ENCODE results near the gene WTIP.

The WTIP gene

DNA sequence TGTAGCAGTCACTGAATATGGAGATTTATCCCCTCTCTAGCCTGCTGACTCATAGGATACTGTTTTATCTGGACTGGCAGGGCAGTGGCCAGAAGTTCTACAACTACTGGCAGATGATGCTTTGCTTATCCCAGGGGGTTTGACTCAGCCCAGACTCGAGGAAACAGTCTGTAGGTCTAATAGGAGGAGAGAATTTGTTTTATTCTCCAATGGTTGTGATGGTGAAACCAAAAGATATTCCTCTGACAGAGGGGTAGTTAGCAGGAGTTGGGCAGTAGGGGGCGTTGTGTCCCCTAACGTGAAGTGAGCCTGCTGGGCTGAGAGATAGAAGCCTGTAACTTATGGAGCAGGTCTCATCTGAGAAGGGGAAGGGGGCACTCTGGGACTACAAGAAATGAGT lies 74.9 kb downstream of the WTIP start:
- Mint-ChIP-seq H3K27me3 (peaks cover 40% of the 10 kb centered on the region), H3K4me3 (no peak overlapping the region), H3K4me1 (ENCODE audit: low read depth) (no peaks in the 10 kb centered on the region), H3K9me3 (ENCODE audit: low read depth) (no peaks in the 10 kb centered on the region), H3K36me3 (no peaks in the 10 kb centered on the region), H3K27ac (no peak overlapping the region)

DNA sequence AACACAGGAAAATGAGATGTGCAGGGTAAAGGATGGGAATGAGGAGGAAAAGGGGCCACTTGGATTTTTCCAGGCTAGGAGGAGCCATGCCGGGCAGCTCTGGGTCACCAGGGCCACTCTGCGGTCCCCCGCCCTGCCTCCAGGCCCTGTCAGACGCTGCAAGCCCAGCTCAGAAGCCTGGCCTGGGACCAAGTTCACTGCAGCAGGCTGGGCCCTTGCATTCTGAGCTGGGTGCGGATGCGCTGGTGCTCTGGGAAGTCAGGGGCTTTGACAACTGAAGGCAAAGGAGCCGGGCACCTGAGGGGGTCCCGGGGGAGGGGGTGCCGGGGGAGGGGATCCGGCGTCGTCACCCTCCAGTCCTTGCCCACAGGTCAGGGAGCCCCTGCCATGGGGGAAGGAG lies 77.5 kb downstream of the WTIP start:
- H3K27ac Mint-ChIP-seq = no peak overlapping the region
- no peak overlapping the region for H3K4me3 Mint-ChIP-seq
- no peaks in the 10 kb centered on the region for H3K4me1 Mint-ChIP-seq (ENCODE audit: low read depth)
- peaks cover 8% of the 10 kb centered on the region for H3K9me3 Mint-ChIP-seq (ENCODE audit: low read depth)
- H3K36me3 Mint-ChIP-seq = peaks cover 6% of the 10 kb centered on the region
- peaks cover 34% of the 10 kb centered on the region for H3K27me3 Mint-ChIP-seq

DNA sequence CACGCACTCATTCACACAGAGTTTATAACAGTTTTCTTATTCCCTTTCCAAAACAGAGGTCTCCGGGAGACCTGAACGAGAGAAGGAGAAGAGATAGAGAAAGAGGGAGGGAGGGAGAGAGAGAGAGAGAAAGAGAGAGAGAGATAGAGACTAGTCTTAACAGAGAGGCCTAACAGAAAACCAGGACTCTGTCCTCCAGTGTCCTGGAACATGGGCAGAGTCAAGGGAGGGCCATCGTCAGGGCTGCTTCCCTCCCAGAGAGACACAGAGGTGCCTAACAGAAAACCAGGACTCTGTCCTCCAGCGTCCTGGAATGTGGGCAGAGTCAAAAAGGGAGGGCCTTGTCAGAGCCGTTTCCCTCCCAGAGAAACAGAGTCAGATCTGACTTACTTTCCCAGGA lies 78.7 kb downstream of the WTIP start:
- H3K27me3 Mint-ChIP-seq = peaks cover 25% of the 10 kb centered on the region
- H3K27ac Mint-ChIP-seq = no peak overlapping the region
- no peaks in the 10 kb centered on the region for H3K4me1 Mint-ChIP-seq (ENCODE audit: low read depth)
- H3K9me3 Mint-ChIP-seq (ENCODE audit: low read depth) = peaks cover 17% of the 10 kb centered on the region
- H3K4me3 Mint-ChIP-seq = no peak overlapping the region
- peaks cover 9% of the 10 kb centered on the region for H3K36me3 Mint-ChIP-seq

Measured in activated naive CD8-positive, alpha-beta T cell (primary cell).